ENCODE data around the gene DNAJC22.

Gene DNAJC22

DNA sequence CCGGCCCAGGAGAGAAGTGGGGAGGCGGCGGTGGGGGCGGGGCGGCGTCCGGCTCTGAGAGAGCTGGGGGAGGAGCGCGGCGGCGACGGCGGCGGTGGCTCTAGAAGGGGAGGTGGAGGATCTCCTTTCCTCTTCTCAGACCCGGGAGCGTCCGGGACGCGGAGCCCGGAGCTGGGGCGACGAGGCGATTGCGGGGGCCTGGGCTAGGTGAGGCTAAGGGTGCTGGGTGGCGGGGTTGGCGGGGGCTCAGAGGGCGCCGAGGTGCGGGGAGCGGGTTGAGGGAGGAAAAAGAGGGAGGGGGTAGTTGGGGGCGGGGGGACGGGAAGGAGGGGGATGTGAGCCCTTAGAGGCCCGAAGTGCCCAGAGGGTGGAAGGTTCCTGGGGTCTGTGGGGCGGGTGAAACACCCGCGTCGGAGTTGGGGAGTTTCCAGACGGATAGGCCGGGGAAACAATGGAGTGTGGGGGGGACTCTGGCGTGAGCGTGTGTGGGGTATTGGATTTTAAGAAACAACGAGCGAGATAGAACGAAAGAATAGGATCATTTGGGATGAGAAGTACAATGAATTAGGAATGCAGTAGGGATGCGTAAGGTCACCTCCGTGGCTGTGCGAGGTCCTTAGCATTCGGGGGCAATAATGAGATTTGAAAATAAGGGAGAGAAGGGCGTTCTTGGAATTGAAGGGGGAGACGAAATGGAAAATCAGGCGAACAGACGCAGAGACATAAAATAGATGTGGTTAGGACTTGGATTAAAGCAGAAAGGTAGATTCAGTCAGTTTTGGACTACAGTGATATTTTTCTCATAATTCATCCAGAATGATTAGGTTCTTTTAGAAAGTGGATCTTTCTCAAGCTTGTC, 20.9 kb downstream of the DNAJC22 start, which contains the start of gene SPATS2:
SPATS2 (plus strand) TSS at position 82 of the 859 bp plus-strand sequence. CDS start 93,551 bp downstream, outside the sequence.
- Histone ChIP-seq H3K9me3 (no peaks in the 10 kb centered on the region), H3K27ac (no peak within 1 kb of the TSS), H3K27me3 (peaks cover 38% of the 10 kb centered on the region), H3K4me3 (ENCODE audit: low read depth in 1 of 2, low read length in 1 of 2) (peak within 1 kb of the TSS; percentile 73 to 82), H3K4me1 (ENCODE audit: control insufficient read depth in 1 of 2, insufficient read depth in 1 of 2, low read depth in 1 of 2, low read length in 1 of 2) (peaks cover 12 to 20% of the 10 kb centered on the region in 2 experiments), H3K36me3 (no peaks in the 10 kb centered on the region)
- TF ChIP-seq, protein P1, sequence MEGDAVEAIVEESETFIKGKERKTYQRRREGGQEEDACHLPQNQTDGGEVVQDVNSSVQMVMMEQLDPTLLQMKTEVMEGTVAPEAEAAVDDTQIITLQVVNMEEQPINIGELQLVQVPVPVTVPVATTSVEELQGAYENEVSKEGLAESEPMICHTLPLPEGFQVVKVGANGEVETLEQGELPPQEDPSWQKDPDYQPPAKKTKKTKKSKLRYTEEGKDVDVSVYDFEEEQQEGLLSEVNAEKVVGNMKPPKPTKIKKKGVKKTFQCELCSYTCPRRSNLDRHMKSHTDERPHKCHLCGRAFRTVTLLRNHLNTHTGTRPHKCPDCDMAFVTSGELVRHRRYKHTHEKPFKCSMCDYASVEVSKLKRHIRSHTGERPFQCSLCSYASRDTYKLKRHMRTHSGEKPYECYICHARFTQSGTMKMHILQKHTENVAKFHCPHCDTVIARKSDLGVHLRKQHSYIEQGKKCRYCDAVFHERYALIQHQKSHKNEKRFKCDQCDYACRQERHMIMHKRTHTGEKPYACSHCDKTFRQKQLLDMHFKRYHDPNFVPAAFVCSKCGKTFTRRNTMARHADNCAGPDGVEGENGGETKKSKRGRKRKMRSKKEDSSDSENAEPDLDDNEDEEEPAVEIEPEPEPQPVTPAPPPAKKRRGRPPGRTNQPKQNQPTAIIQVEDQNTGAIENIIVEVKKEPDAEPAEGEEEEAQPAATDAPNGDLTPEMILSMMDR (IDR thresholded peaks at IDR 0.05): no peak

DNA sequence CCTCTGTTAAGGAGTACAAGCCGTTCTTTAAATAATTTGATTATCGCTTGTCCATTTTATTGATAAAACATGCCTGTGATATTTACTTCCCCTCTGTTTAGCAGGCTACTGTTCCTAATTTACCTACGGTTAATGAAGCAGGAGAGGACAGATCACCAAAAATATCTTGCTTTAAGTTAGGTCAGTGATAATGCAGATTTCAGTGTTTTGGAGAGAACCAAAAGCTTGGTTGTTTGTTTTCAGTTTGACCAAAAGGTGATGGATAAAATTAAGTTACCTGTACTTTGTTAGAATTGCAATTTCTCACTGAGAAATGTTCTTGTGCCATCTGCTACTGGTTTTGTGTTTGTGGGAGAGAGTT, 21.5 kb downstream of the DNAJC22 start:
- no peak overlapping the region for H3K4me3 ChIP-seq (ENCODE audit: low read depth in 1 of 2, low read length in 1 of 2)
- H3K27ac ChIP-seq: no peak overlapping the region
- peaks cover 38% of the 10 kb centered on the region for H3K27me3 ChIP-seq
- H3K4me1 ChIP-seq (ENCODE audit: control insufficient read depth in 1 of 2, insufficient read depth in 1 of 2, low read depth in 1 of 2, low read length in 1 of 2): peaks cover 12 to 20% of the 10 kb centered on the region in 2 experiments
- TF ChIP-seq, protein P1 (IDR thresholded peaks at IDR 0.05): no peak
- H3K36me3 ChIP-seq: no peaks in the 10 kb centered on the region
- H3K9me3 ChIP-seq: no peaks in the 10 kb centered on the region

DNA sequence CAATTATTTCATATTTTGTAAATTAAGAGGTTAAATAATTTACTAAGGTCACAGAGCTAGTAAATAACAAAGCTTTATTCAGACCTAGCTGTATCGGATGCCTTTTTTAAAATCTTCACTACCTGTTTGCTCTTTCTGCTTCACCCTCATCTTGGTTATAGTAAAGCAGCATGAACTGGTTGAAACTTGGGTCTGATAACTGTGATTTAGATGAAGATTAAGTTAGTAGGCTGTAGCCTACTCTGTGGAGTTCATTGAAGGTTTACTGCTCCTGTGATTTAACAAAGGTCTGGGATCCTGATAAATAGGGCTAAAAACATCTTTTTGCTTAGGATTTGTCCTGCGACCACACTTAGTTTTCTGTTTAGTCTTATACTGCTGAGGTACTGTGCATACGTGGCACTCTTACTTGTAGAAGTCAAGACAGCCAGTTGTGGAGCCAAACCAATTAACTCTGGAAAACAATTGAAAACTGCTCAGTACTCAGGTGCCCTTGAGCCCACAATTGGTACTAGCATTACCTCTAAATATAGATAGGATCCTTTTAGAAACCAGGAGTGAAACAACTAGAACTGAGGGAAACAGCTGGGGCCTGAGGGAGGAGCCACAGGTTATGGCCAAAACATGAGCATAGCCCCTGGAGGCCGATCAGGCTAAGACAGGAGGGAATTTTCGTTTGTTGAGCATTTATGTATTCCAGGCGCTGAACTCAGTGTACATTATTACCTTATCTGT, 22.9 kb downstream of the DNAJC22 start:
- Histone ChIP-seq H3K27me3 (peaks cover 38% of the 10 kb centered on the region), H3K36me3 (no peaks in the 10 kb centered on the region), H3K4me1 (ENCODE audit: control insufficient read depth in 1 of 2, insufficient read depth in 1 of 2, low read depth in 1 of 2, low read length in 1 of 2) (peaks cover 12 to 20% of the 10 kb centered on the region in 2 experiments), H3K9me3 (no peaks in the 10 kb centered on the region), H3K4me3 (ENCODE audit: low read depth in 1 of 2, low read length in 1 of 2) (no peak overlapping the region), H3K27ac (no peak overlapping the region)
- TF ChIP-seq, protein P1 (IDR thresholded peaks at IDR 0.05): no peak

DNA sequence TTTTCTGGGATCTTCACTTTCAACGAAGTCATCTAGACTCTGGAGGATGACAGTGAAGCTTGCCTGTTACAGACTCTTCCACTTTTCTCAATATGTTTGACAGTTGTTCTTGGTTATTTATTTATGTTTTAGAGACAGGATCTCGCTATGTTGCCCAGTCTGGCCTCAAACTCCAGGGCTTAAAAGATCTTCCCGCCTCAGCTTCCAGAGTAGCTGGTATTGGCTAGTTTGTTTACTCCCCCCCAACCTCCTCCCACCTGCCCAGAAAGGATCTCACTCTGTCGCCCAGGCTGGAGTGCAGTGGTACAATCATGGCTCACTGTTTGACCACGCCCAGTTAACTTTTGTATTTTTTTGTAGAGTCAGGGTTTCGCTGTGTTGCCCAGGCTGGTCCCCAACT, 23.9 kb downstream of the DNAJC22 start:
- H3K9me3 ChIP-seq: no peaks in the 10 kb centered on the region
- H3K27ac ChIP-seq: no peak overlapping the region
- H3K4me3 ChIP-seq (ENCODE audit: low read depth in 1 of 2, low read length in 1 of 2): no peak overlapping the region
- H3K4me1 ChIP-seq (ENCODE audit: control insufficient read depth in 1 of 2, insufficient read depth in 1 of 2, low read depth in 1 of 2, low read length in 1 of 2): peaks cover 12 to 20% of the 10 kb centered on the region in 2 experiments
- H3K36me3 ChIP-seq: no peaks in the 10 kb centered on the region
- TF ChIP-seq, protein P1 (IDR thresholded peaks at IDR 0.05): no peak
- H3K27me3 ChIP-seq: peaks cover 29% of the 10 kb centered on the region

DNA sequence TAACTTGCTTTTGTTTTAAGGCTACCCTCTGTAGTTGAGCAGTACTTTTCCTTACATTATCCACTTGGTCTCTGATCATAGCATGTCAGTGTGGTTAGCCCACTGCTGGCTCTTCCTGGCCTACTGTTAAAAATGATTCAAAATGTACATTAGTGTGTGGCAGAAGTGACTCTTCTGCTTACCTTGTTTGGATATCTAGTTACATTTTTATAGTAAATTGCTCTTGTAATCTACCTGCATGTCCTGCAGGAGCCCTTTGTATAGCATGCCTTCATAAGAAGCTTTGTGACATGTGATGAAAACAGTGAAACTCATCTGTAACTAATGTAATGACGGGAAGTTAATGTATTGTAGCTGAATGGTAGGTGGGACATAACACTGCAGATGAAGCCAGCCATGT, 28.7 kb downstream of the DNAJC22 start:
- TF ChIP-seq, protein P1 (IDR thresholded peaks at IDR 0.05): no peak
- H3K27me3 ChIP-seq: no peaks in the 10 kb centered on the region
- H3K4me3 ChIP-seq (ENCODE audit: low read depth in 1 of 2, low read length in 1 of 2): no peak overlapping the region
- H3K4me1 ChIP-seq (ENCODE audit: control insufficient read depth in 1 of 2, insufficient read depth in 1 of 2, low read depth in 1 of 2, low read length in 1 of 2): no peaks in the 10 kb centered on the region
- no peak overlapping the region for H3K27ac ChIP-seq
- no peaks in the 10 kb centered on the region for H3K36me3 ChIP-seq
- no peaks in the 10 kb centered on the region for H3K9me3 ChIP-seq

Measured in neutrophil (primary cell).